Astrocyte of the cerebellum (primary cell): ENCODE results near the gene CPA4.

Experiments used
- DNase-seq: peaks from one replicate; pipeline ENCODE4 v3.0.0-alpha.2; 2011; ENCODE audit warnings: low read depth
- H3K4me3 ChIP-seq: 2 replicates; pipeline ENCODE4 v1.5.1; 2011; ENCODE audit warnings: mild to moderate bottlenecking, low read depth, low read length, moderate library complexity
- CTCF ChIP-seq: IDR thresholded peaks from 2 replicates; pipeline ENCODE4 v1.5.1; 2012; ENCODE audit warnings: low read length, low read depth, moderate library complexity, mild to moderate bottlenecking; ENCODE audit errors: missing control alignments
- in situ Hi-C: cut with HindIII; loops from 2 replicates; pipeline ENCODE4 v1.10.0; 2017; ENCODE audit warnings: low sequenced_read_pairs

CPA4 gene

GRCh38 chr7:130365088-130365487 lies 72.1 kb downstream of the CPA4 start:
- no peak overlapping the region for H3K4me3 ChIP-seq
- in situ Hi-C loops: no loop called here
- TF ChIP-seq CTCF: no peak
- DNase-seq: peak; percentile 76

- in situ Hi-C loops: no loop called here
- H3K4me3 ChIP-seq: no peak overlapping the region
- peak; percentile 97 for DNase-seq
- no peak for TF ChIP-seq CTCF
Measured at GRCh38 chr7:130365511-130366441, 72.8 kb downstream of the CPA4 start.

GRCh38 chr7:130366564-130366963 lies 73.6 kb downstream of the CPA4 start:
- H3K4me3 ChIP-seq: no peak overlapping the region
- no peak for TF ChIP-seq CTCF
- DNase-seq: no peak
- in situ Hi-C loops: no loop called here

- TF ChIP-seq CTCF: no peak
- DNase-seq: no peak
- no peak overlapping the region for H3K4me3 ChIP-seq
- in situ Hi-C loops: no loop called here
Measured at GRCh38 chr7:130367088-130367755, 74.3 kb downstream of the CPA4 start.

GRCh38 chr7:130367836-130368746 lies 75.1 kb downstream of the CPA4 start:
- TF ChIP-seq CTCF: no peak
- in situ Hi-C loops: no loop called here
- DNase-seq: no peak
- no peak overlapping the region for H3K4me3 ChIP-seq

GRCh38 chr7:130369110-130369711 lies 76.2 kb downstream of the CPA4 start:
- no peak overlapping the region for H3K4me3 ChIP-seq
- no peak for DNase-seq
- no peak for TF ChIP-seq CTCF
- in situ Hi-C loops: no loop called here
